Caco-2 (cell line): ENCODE measurements around the gene DVL1. TPM values are rescaled to one million over a fixed set of nuclear protein-coding genes. Genes with fewer than 3 reads are reported as not detected.

Source experiments
- BruUV-seq: library from RNA; stranded (reverse); fragments of 400-500 nt; replicated peaks from 2 replicates; lab custom pipeline; 2021; lab: Mats Ljungman, UMichigan
- CTCF ChIA-PET: fragments of 300-600 bp; sonication (Branson Sonifier 250); formaldehyde crosslinking; loops from one replicate; lab custom pipeline; 2022; ENCODE audit warnings: antibody characterized with exemption; lab: Charles Lee
- POLR2A ChIA-PET: fragments of 300-600 bp; sonication (Branson Sonifier 250); formaldehyde crosslinking; loops from one replicate; lab custom pipeline; 2022; ENCODE audit warnings: antibody characterized with exemption; lab: Charles Lee
- DNase-seq, 2 experiments: peaks; one replicate each; pipeline versions ENCODE4 v3.0.0 to v3.0.0-alpha.2; 2020 to 2022
- H3K27me3 ChIP-seq: replicated peaks from 2 replicates; pipeline ENCODE4 v1.6.0; 2011; ENCODE audit warnings: low read length; ENCODE audit not compliant: control insufficient read depth, insufficient read depth
- H3K36me3 ChIP-seq: 2 replicates; pipeline ENCODE4 v1.5.1; 2011; ENCODE audit warnings: low read length; ENCODE audit not compliant: control insufficient read depth, insufficient read depth
- H3K4me1 ChIP-seq: fragments of 250-450 bp; sonication (Bioruptor Pico); 2 replicates; pipeline ENCODE4 v1.5.1; 2020; ENCODE audit warnings: mild to moderate bottlenecking
- H3K4me3 ChIP-seq: 2 replicates; pipeline ENCODE4 v1.5.1; 2011; ENCODE audit warnings: low read depth, mild to moderate bottlenecking, control low read depth, low read length
- H3K9me3 ChIP-seq: fragments of 250-450 bp; sonication (Bioruptor Pico); 2 replicates; pipeline ENCODE4 v1.5.1; 2020; ENCODE audit warnings: mild to moderate bottlenecking, moderate library complexity
- H3K27ac Mint-ChIP-seq: one replicate; pipeline ENCODE4 v1.8.0; 2022; ENCODE audit warnings: mixed read lengths; ENCODE audit not compliant: unreplicated experiment
- H3K27me3 Mint-ChIP-seq: one replicate; pipeline ENCODE4 v1.8.0; 2022; ENCODE audit warnings: mixed read lengths; ENCODE audit not compliant: insufficient read depth, unreplicated experiment
- H3K36me3 Mint-ChIP-seq: one replicate; pipeline ENCODE4 v1.8.0; 2022; ENCODE audit warnings: mild to moderate bottlenecking, mixed read lengths; ENCODE audit not compliant: insufficient read depth, unreplicated experiment
- H3K4me1 Mint-ChIP-seq: one replicate; pipeline ENCODE4 v1.8.0; 2022; ENCODE audit warnings: low read depth, mixed read lengths; ENCODE audit not compliant: unreplicated experiment
- H3K4me3 Mint-ChIP-seq: one replicate; pipeline ENCODE4 v1.8.0; 2022; ENCODE audit warnings: mild to moderate bottlenecking, moderate library complexity, mixed read lengths; ENCODE audit not compliant: unreplicated experiment
- H3K9me3 Mint-ChIP-seq: one replicate; pipeline ENCODE4 v1.8.0; 2022; ENCODE audit warnings: mixed read lengths; ENCODE audit not compliant: unreplicated experiment
- CTCF ChIP-seq, 2 experiments: fragments of 200-600 bp in 1 of 2; IDR thresholded peaks; 1 replicate in 1 of 2; 2 replicates in 1 of 2; pipeline versions ENCODE4 v1.5.1 to v1.8.0; 2011 to 2022; ENCODE audit warnings: antibody characterized with exemption in 1 of 2, control low read depth in 1 of 2, inconsistent platforms in 1 of 2, low read depth in 1 of 2, low read length in 1 of 2, mild to moderate bottlenecking in 1 of 2, moderate library complexity in 1 of 2; ENCODE audit not compliant: insufficient read depth in 1 of 2, severe bottlenecking in 1 of 2, unreplicated experiment in 1 of 2
- intact Hi-C: fragments of 100-400 bp; cut with micrococcal nuclease; formaldehyde crosslinking; loops from one replicate; pipeline ENCODE4 v1.10.0; 2022; ENCODE audit not compliant: unreplicated experiment
- total RNA-seq: library from RNA; stranded (reverse); gene quantifications from 2 replicates; pipeline ENCODE4 v1.2.3, GENCODE V29; 2022

The DVL1 gene
- total RNA-seq, 1 experiment from 2014 or later = 40.6 TPM

GRCh38 chr1:1319646-1319941 is 29.6 kb downstream of the DVL1 start:
- BruUV-seq = no TSS peak
- intact Hi-C loops = no loop called here
- peak overlapping the region; percentile 45 for H3K27ac Mint-ChIP-seq

GRCh38 chr1:1318777-1319645 is 30.2 kb downstream of the DVL1 start:
- Histone ChIP-seq H3K36me3 (no peaks in the 10 kb centered on the region; the same call in 1 of the 2 replicates), H3K27me3 (no peaks in the 10 kb centered on the region), H3K9me3 (no peaks in the 10 kb centered on the region), H3K4me3 (no peak overlapping the region), H3K4me1 (no peaks in the 10 kb centered on the region)
- DNase-seq = no peak
- no peak for TF ChIP-seq CTCF (IDR thresholded peaks at IDR 0.05; ENCODE audit: insufficient read depth in 1 of 2, low read depth in 1 of 2, low read length in 1 of 2, severe bottlenecking in 1 of 2, unreplicated experiment in 1 of 2)
- no peak overlapping the region for H3K4me3 Mint-ChIP-seq
- no peaks in the 10 kb centered on the region for H3K27me3 Mint-ChIP-seq
- ChIA-PET CTCF (no interaction called here), POLR2A (no interaction called here)
- H3K4me1 Mint-ChIP-seq = peaks cover 13% of the 10 kb centered on the region
- no peaks in the 10 kb centered on the region for H3K9me3 Mint-ChIP-seq
- intact Hi-C loops = no loop called here
- H3K27ac Mint-ChIP-seq = peak overlapping the region; percentile 45
- no TSS peak for BruUV-seq
- H3K36me3 Mint-ChIP-seq = peaks cover 70% of the 10 kb centered on the region

More at GRCh38 chr1:1319646-1319941, 29.6 kb downstream of the DVL1 start:
- H3K9me3 ChIP-seq = no peaks in the 10 kb centered on the region
- Mint-ChIP-seq H3K4me3 (no peak overlapping the region), H3K9me3 (no peaks in the 10 kb centered on the region), H3K27me3 (no peaks in the 10 kb centered on the region), H3K36me3 (peaks cover 68% of the 10 kb centered on the region), H3K4me1 (peaks cover 13% of the 10 kb centered on the region)
- CTCF ChIA-PET = no interaction called here
- H3K36me3 ChIP-seq = no peaks in the 10 kb centered on the region; the same call in 1 of the 2 replicates
- no peak for DNase-seq
- no peaks in the 10 kb centered on the region for H3K4me1 ChIP-seq
- TF ChIP-seq CTCF (IDR thresholded peaks at IDR 0.05; ENCODE audit: insufficient read depth in 1 of 2, low read depth in 1 of 2, low read length in 1 of 2, severe bottlenecking in 1 of 2, unreplicated experiment in 1 of 2) = no peak
- H3K27me3 ChIP-seq = no peaks in the 10 kb centered on the region
- POLR2A ChIA-PET = no interaction called here
- no peak overlapping the region for H3K4me3 ChIP-seq

GRCh38 chr1:1318131-1318652 is 31.0 kb downstream of the DVL1 start:
- Histone ChIP-seq H3K27me3 (no peaks in the 10 kb centered on the region), H3K36me3 (no peaks in the 10 kb centered on the region; the same call in 1 of the 2 replicates), H3K4me3 (no peak overlapping the region), H3K9me3 (no peaks in the 10 kb centered on the region), H3K4me1 (no peaks in the 10 kb centered on the region)
- DNase-seq = no peak
- CTCF ChIA-PET = no interaction called here
- peaks cover 78% of the 10 kb centered on the region for H3K36me3 Mint-ChIP-seq
- H3K9me3 Mint-ChIP-seq = no peaks in the 10 kb centered on the region
- POLR2A ChIA-PET = interaction anchor here (0.7 kb wide), 1 partner anchor 320 kb away, joined by 4 read pairs; no protein-coding TSS in a partner anchor
- no TSS peak for BruUV-seq
- no peak overlapping the region for H3K4me3 Mint-ChIP-seq
- H3K27ac Mint-ChIP-seq = no peak overlapping the region
- H3K27me3 Mint-ChIP-seq = no peaks in the 10 kb centered on the region
- TF ChIP-seq CTCF (IDR thresholded peaks at IDR 0.05; ENCODE audit: insufficient read depth in 1 of 2, low read depth in 1 of 2, low read length in 1 of 2, severe bottlenecking in 1 of 2, unreplicated experiment in 1 of 2) = no peak
- H3K4me1 Mint-ChIP-seq = peaks cover 6% of the 10 kb centered on the region
- intact Hi-C loops = no loop called here
